Karpas-422 (cell line): ENCODE results near the gene GRIK5. TPM values are rescaled to one million over a fixed set of nuclear protein-coding genes. Genes with fewer than 3 reads are reported as not detected.
"Not testable (repeated sequence)": the region's sequence is repeated elsewhere in the genome, so short reads cannot be mapped to it uniquely, and the experiment has no call there.

Experiments
- DNase-seq: peaks from one replicate; pipeline ENCODE4 v3.0.0-alpha.2; 2015
- H2AFZ ChIP-seq: fragments of 200-600 bp; sonication (generic); 2 replicates; pipeline ENCODE4 v1.6.1; 2014; ENCODE audit warnings: antibody characterized with exemption, low read length, mixed read lengths
- H3K27ac ChIP-seq: fragments of 200-600 bp; sonication (generic); 2 replicates; pipeline ENCODE4 v1.5.1; 2014; ENCODE audit warnings: mild to moderate bottlenecking, low read length, moderate library complexity
- H3K27me3 ChIP-seq: fragments of 200-600 bp; sonication (generic); 2 replicates; pipeline ENCODE4 v1.6.1; 2014; ENCODE audit warnings: low read length, mixed read lengths
- H3K36me3 ChIP-seq: fragments of 200-600 bp; sonication (generic); 2 replicates; pipeline ENCODE4 v1.6.1; 2014; ENCODE audit warnings: low read length, mixed read lengths; ENCODE audit not compliant: insufficient read depth
- H3K4me1 ChIP-seq: fragments of 200-600 bp; sonication (generic); 2 replicates; pipeline ENCODE4 v1.6.1; 2014; ENCODE audit warnings: mild to moderate bottlenecking, low read length, mixed read lengths
- H3K4me2 ChIP-seq: fragments of 200-600 bp; sonication (generic); 2 replicates; pipeline ENCODE4 v1.6.1; 2014; ENCODE audit warnings: low read length, low read depth, mild to moderate bottlenecking; ENCODE audit not compliant: poor library complexity, severe bottlenecking
- H3K4me3 ChIP-seq: fragments of 200-600 bp; sonication (generic); 2 replicates; pipeline ENCODE4 v1.5.1; 2014; ENCODE audit warnings: mild to moderate bottlenecking, antibody characterized with exemption, low read length, mixed read lengths
- H3K79me2 ChIP-seq: fragments of 200-600 bp; sonication (generic); 2 replicates; pipeline ENCODE4 v1.6.1; 2014; ENCODE audit warnings: mild to moderate bottlenecking, low read length, mixed read lengths
- H3K9ac ChIP-seq: fragments of 200-600 bp; sonication (generic); 2 replicates; pipeline ENCODE4 v1.6.0; 2014; ENCODE audit warnings: low read length
- H3K9me2 ChIP-seq: fragments of 200-600 bp; sonication (generic), shearing (Covaris generic); replicated peaks from 2 replicates; pipeline ENCODE4 v1.6.0; 2014; ENCODE audit warnings: mild to moderate bottlenecking, low read length, moderate library complexity; ENCODE audit not compliant: insufficient read depth
- H3K9me3 ChIP-seq: fragments of 300-700, 200-600 bp; sonication (generic); 2 replicates; pipeline ENCODE4 v1.6.1; 2014; ENCODE audit warnings: low read length, mixed read lengths
- H4K20me1 ChIP-seq: fragments of 200-600 bp; sonication (generic); 2 replicates; pipeline ENCODE4 v1.6.1; 2014; ENCODE audit warnings: mild to moderate bottlenecking, antibody characterized with exemption, low read length, low read depth; ENCODE audit not compliant: insufficient read depth
- total RNA-seq: library from RNA; depleted of rRNA; stranded (reverse); fragments of >200 nt; shearing (Covaris generic); gene quantifications from 2 replicates; pipeline ENCODE4 v1.2.3, GENCODE V29; 2014; ENCODE audit warnings: low replicate concordance

The GRIK5 gene
- total RNA-seq, 1 experiment from 2014 or later = 0.07 TPM

GRCh38 chr19:42018503-42019193, 51.4 kb downstream of the GRIK5 start:
- no peak overlapping the region for H2AFZ ChIP-seq
- no peaks in the 10 kb centered on the region for H4K20me1 ChIP-seq
- H3K27me3 ChIP-seq = no peaks in the 10 kb centered on the region
- no peaks in the 10 kb centered on the region for H3K9me2 ChIP-seq
- no peak for DNase-seq
- no peak overlapping the region for H3K27ac ChIP-seq
- H3K36me3 ChIP-seq = no peaks in the 10 kb centered on the region
- no peak overlapping the region for H3K9ac ChIP-seq
- H3K9me3 ChIP-seq = no peaks in the 10 kb centered on the region
- no peaks in the 10 kb centered on the region for H3K79me2 ChIP-seq
- H3K4me1 ChIP-seq = no peaks in the 10 kb centered on the region
- H3K4me3 ChIP-seq = no peak overlapping the region
- no peak overlapping the region for H3K4me2 ChIP-seq

GRCh38 chr19:42017040-42017439, 53.0 kb downstream of the GRIK5 start:
- no peak overlapping the region for H2AFZ ChIP-seq
- no peaks in the 10 kb centered on the region for H4K20me1 ChIP-seq
- no peaks in the 10 kb centered on the region for H3K27me3 ChIP-seq
- H3K9me3 ChIP-seq = no peaks in the 10 kb centered on the region
- no peak overlapping the region for H3K27ac ChIP-seq
- H3K79me2 ChIP-seq = no peaks in the 10 kb centered on the region
- H3K36me3 ChIP-seq = no peaks in the 10 kb centered on the region
- no peak overlapping the region for H3K4me3 ChIP-seq
- H3K4me1 ChIP-seq = no peaks in the 10 kb centered on the region
- no peaks in the 10 kb centered on the region for H3K9me2 ChIP-seq
- no peak overlapping the region for H3K4me2 ChIP-seq
- no peak overlapping the region for H3K9ac ChIP-seq
- no peak for DNase-seq

GRCh38 chr19:42012747-42013146, 57.3 kb downstream of the GRIK5 start:
- H2AFZ ChIP-seq, H3K79me2 ChIP-seq, DNase-seq, H3K27me3 ChIP-seq, H3K9ac ChIP-seq, H3K4me1 ChIP-seq, H3K27ac ChIP-seq, H4K20me1 ChIP-seq, H3K4me2 ChIP-seq, H3K4me3 ChIP-seq, H3K9me3 ChIP-seq, H3K36me3 ChIP-seq, H3K9me2 ChIP-seq: not testable (repeated sequence)

GRCh38 chr19:42010245-42011126, 59.5 kb downstream of the GRIK5 start:
- Histone ChIP-seq H3K9ac (no peak overlapping the region), H4K20me1 (no peaks in the 10 kb centered on the region), H3K27ac (no peak overlapping the region), H3K4me3 (no peak overlapping the region), H3K4me1 (no peaks in the 10 kb centered on the region), H3K4me2 (no peak overlapping the region), H3K36me3 (no peaks in the 10 kb centered on the region), H3K9me3 (no peaks in the 10 kb centered on the region), H2AFZ (no peak overlapping the region), H3K79me2 (no peaks in the 10 kb centered on the region), H3K9me2 (no peaks in the 10 kb centered on the region), H3K27me3 (no peaks in the 10 kb centered on the region)
- no peak for DNase-seq

GRCh38 chr19:42006569-42006968, 63.4 kb downstream of the GRIK5 start:
- no peaks in the 10 kb centered on the region for H4K20me1 ChIP-seq
- no peaks in the 10 kb centered on the region for H3K27me3 ChIP-seq
- no peaks in the 10 kb centered on the region for H3K9me2 ChIP-seq
- H3K4me3 ChIP-seq = no peak overlapping the region
- H3K4me1 ChIP-seq = no peaks in the 10 kb centered on the region
- no peak overlapping the region for H3K9ac ChIP-seq
- H3K79me2 ChIP-seq = no peaks in the 10 kb centered on the region
- no peak for DNase-seq
- H3K9me3 ChIP-seq = no peaks in the 10 kb centered on the region
- H3K27ac ChIP-seq = no peak overlapping the region
- no peak overlapping the region for H2AFZ ChIP-seq
- no peak overlapping the region for H3K4me2 ChIP-seq
- H3K36me3 ChIP-seq = no peaks in the 10 kb centered on the region

- H3K9me3 ChIP-seq = no peaks in the 10 kb centered on the region
- H3K4me1 ChIP-seq = no peaks in the 10 kb centered on the region
- H3K27me3 ChIP-seq = no peaks in the 10 kb centered on the region
- no peak overlapping the region for H2AFZ ChIP-seq
- H3K27ac ChIP-seq = no peak overlapping the region
- H4K20me1 ChIP-seq = no peaks in the 10 kb centered on the region
- no peak overlapping the region for H3K4me2 ChIP-seq
- H3K4me3 ChIP-seq = no peak overlapping the region
- H3K36me3 ChIP-seq = no peaks in the 10 kb centered on the region
- no peaks in the 10 kb centered on the region for H3K79me2 ChIP-seq
- H3K9ac ChIP-seq = no peak overlapping the region
- H3K9me2 ChIP-seq = no peaks in the 10 kb centered on the region
- no peak for DNase-seq
Measured at GRCh38 chr19:42005504-42005903, 64.5 kb downstream of the GRIK5 start.

GRCh38 chr19:42003506-42004294, 66.3 kb downstream of the GRIK5 start:
- Histone ChIP-seq H3K27me3 (no peaks in the 10 kb centered on the region), H3K4me2 (no peak overlapping the region), H4K20me1 (no peaks in the 10 kb centered on the region)

GRCh38 chr19:41999878-42000208, 70.2 kb downstream of the GRIK5 start:
- Histone ChIP-seq H3K36me3 (no peaks in the 10 kb centered on the region), H2AFZ (no peak overlapping the region), H3K79me2 (no peaks in the 10 kb centered on the region), H3K4me1 (peaks cover 27% of the 10 kb centered on the region), H3K27ac (no peak overlapping the region), H4K20me1 (no peaks in the 10 kb centered on the region; the same call in 1 of the 2 replicates), H3K4me3 (no peak overlapping the region), H3K9me2 (no peaks in the 10 kb centered on the region), H3K9ac (no peak overlapping the region), H3K4me2 (no peak overlapping the region), H3K27me3 (no peaks in the 10 kb centered on the region), H3K9me3 (no peaks in the 10 kb centered on the region)
- no peak for DNase-seq

More at GRCh38 chr19:42003506-42004294, 66.3 kb downstream of the GRIK5 start:
- H3K9me3 ChIP-seq = no peaks in the 10 kb centered on the region
- H3K4me1 ChIP-seq = no peaks in the 10 kb centered on the region
- H3K9me2 ChIP-seq = no peaks in the 10 kb centered on the region
- no peak overlapping the region for H3K9ac ChIP-seq
- no peak overlapping the region for H3K4me3 ChIP-seq
- no peaks in the 10 kb centered on the region for H3K36me3 ChIP-seq
- no peak overlapping the region for H3K27ac ChIP-seq
- no peaks in the 10 kb centered on the region for H3K79me2 ChIP-seq
- H2AFZ ChIP-seq = no peak overlapping the region
- no peak for DNase-seq
